ENCODE measurements around the gene EXOC2.

Gene EXOC2

GRCh38 chr6:628766-629165 is 64.2 kb downstream of the EXOC2 start:
- Histone ChIP-seq H3K27ac (no peak overlapping the region), H3K4me3 (no peak overlapping the region)
- no peak for DNase-seq (ENCODE audit: low spot score)
- TF ChIP-seq CTCF (IDR thresholded peaks at IDR 0.05): no peak

DNA sequence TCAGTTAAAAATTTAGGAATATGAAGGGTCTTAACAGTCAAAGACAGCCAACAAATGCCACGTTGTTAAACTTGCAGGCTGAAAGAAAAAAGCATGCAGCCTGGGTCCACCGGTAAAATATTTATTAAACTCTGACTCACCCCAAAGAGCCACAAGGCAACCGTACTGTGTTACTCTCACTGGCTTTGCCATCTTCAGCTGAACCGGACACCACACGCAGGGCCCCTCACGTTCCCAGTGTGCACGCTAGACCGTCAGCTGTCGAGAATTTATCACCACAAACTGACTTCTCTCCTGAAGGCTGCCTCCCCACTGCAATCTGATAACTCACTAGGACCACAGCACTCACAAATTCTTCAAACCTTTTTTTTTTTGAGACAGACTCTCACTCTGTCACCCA is 66.7 kb downstream of the EXOC2 start:
- H3K27ac ChIP-seq: no peak overlapping the region

GRCh38 chr6:624979-625378 is 68.0 kb downstream of the EXOC2 start:
- DNase-seq (ENCODE audit: low spot score): no peak
- Histone ChIP-seq H3K27ac (no peak overlapping the region), H3K4me3 (no peak overlapping the region)
- no peak for TF ChIP-seq CTCF (IDR thresholded peaks at IDR 0.05)

More for the DNA sequence above, 66.7 kb downstream of the EXOC2 start:
- no peak overlapping the region for H3K4me3 ChIP-seq
- DNase-seq (ENCODE audit: low spot score): no peak
- no peak for TF ChIP-seq CTCF (IDR thresholded peaks at IDR 0.05)

DNA sequence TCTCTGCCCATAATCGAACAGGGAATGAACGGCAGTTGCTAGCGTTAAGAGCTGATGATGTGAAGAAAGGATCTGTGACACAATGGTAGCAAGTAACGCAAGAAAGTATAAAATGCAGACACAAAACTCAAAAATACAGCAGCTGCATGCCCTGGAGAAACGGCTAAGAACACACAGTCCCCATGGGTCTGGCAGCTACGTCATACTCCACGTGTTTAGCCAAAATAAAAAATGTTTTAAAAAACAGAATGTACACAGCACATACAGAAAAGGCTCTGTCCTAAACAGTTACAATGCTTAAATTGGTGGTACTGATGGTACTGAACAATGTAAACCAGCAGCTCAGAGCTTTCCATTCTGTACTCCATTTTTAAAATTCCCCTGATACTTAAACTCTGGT is 70.5 kb downstream of the EXOC2 start:
- no peak overlapping the region for H3K27ac ChIP-seq
- no peak overlapping the region for H3K4me3 ChIP-seq
- no peak for TF ChIP-seq CTCF (IDR thresholded peaks at IDR 0.05)
- DNase-seq (ENCODE audit: low spot score): no peak

- no peak for TF ChIP-seq CTCF (IDR thresholded peaks at IDR 0.05)
- no peak overlapping the region for H3K4me3 ChIP-seq
- DNase-seq (ENCODE audit: low spot score): no peak
- H3K27ac ChIP-seq: no peak overlapping the region
These were observed 71.0 kb downstream of the EXOC2 start for GRCh38 chr6:621931-622330.

- no peak for DNase-seq (ENCODE audit: low spot score)
- H3K27ac ChIP-seq: no peak overlapping the region
- TF ChIP-seq CTCF (IDR thresholded peaks at IDR 0.05): no peak
- H3K4me3 ChIP-seq: no peak overlapping the region
These were observed 72.0 kb downstream of the EXOC2 start for GRCh38 chr6:620950-621349.

- Histone ChIP-seq H3K4me3 (no peak overlapping the region), H3K27ac (no peak overlapping the region)
- no peak for DNase-seq (ENCODE audit: low spot score)
- no peak for TF ChIP-seq CTCF (IDR thresholded peaks at IDR 0.05)
These were observed 72.8 kb downstream of the EXOC2 start for GRCh38 chr6:620166-620565.
